ENCODE data around the gene DUS1L. TPM values are rescaled to one million over a fixed set of nuclear protein-coding genes. Genes with fewer than 3 reads are reported as not detected.
A peak's percentile ranks its signal among the peaks of the same experiment; 100 is the strongest.

The DUS1L gene
- polyA plus RNA-seq, 2 of the 4 experiments (the other 2 are of a cell fraction) = 48.1 to 83.6 TPM

GRCh38 chr17:82037092-82037888 lies 28.3 kb downstream of the DUS1L start, which contains the start of gene DCXR:
Gene DCXR, minus strand, starts transcription at chr17:82037697. Its CDS starts 15 bp downstream, at chr17:82037682.
- peaks cover 9% of the 10 kb centered on the region; the same call in 2 of the 3 replicates for H3K4me1 ChIP-seq
- DNase-seq (ENCODE audit: low read depth in 1 of 2, low spot score in 1 of 2) (peak; percentile 99), ATAC-seq (peak; percentile 89 to 96), FAIRE-seq (peak; percentile 80)
- ChIA-PET POLR2A (interaction anchor here (0.6 to 1.4 kb wide), 14 partner anchors 9 to 169 kb away, joined by 3 to 38 read pairs (median 4); partner anchors contain the start of genes CENPX, FASN, GPS1 and LRRC45), CTCF (interaction anchor here (0.6 to 4.4 kb wide), 39 partner anchors 9 to 199 kb away, joined by 3 to 59 read pairs (median 4); partner anchors contain the start of genes CENPX, DUS1L, GPS1 and LRRC45)
- no peaks in the 10 kb centered on the region for H3K9me3 ChIP-seq
- H3K27ac ChIP-seq = peak within 1 kb of the TSS; percentile 72 to 89
- H3K4me2 ChIP-seq = peak within 1 kb of the TSS; percentile 83
- TF ChIP-seq BCL3 (IDR thresholded peaks at IDR 0.05) (peak; percentile 84; the same call in 2 of the 3 replicates), RAD21 (conservative IDR thresholded peaks at IDR 0.05 in 1 of 2, IDR thresholded peaks at IDR 0.05 in 1 of 2) (peak in 1 of 2 experiments; percentile 47; a peak in 2 of 5 replicates), MAX (IDR thresholded peaks at IDR 0.05) (peak; percentile 89), EHMT2 (IDR thresholded peaks at IDR 0.05; ENCODE audit: low read depth) (no peak), BHLHE40 (IDR thresholded peaks at IDR 0.05; ENCODE audit: low read depth, low read length) (peak; percentile 52), PHF8 (IDR thresholded peaks at IDR 0.05; ENCODE audit: borderline replicate concordance, low read depth) (0 out of 2 replicates have a peak, but pooled peaks have one; percentile 38), RARB (CRISPR knock-in tag; IDR thresholded peaks at IDR 0.05) (no peak), RCOR1 (IDR thresholded peaks at IDR 0.05; ENCODE audit: low read depth, low read length) (no peak), PBX3 (IDR thresholded peaks at IDR 0.05) (0 out of 2 replicates have a peak, but pooled peaks have one; percentile 42), CTCF (IDR thresholded peaks at IDR 0.05) (peak; percentile 89), SMC3 (IDR thresholded peaks at IDR 0.05) (peak; percentile 72), MYC (IDR thresholded peaks at IDR 0.05; ENCODE audit: borderline replicate concordance, low read length) (peak; percentile 73; the same call in 1 of the 2 replicates), HOXB13 (CRISPR knock-in tag; IDR thresholded peaks at IDR 0.05; ENCODE audit: low read depth) (no peak), JUN (IDR thresholded peaks at IDR 0.05) (peak; percentile 56 to 89; a peak in 4 of 5 replicates), POLR2A (IDR thresholded peaks at IDR 0.05; ENCODE audit: low read length) (peak; percentile 84), CBX8 (IDR thresholded peaks at IDR 0.05) (no peak), E2F6 (IDR thresholded peaks at IDR 0.05; ENCODE audit: borderline replicate concordance, low read depth) (peak; percentile 66; the same call in 1 of the 2 replicates), GATA3 (IDR thresholded peaks at IDR 0.05; ENCODE audit: borderline replicate concordance) (peak; percentile 38; the same call in 1 of the 2 replicates), RFX5 (IDR thresholded peaks at IDR 0.05) (no peak), EP300 (IDR thresholded peaks at IDR 0.05) (peak in 1 of 2 experiments; percentile 18; a peak in 1 of 5 replicates), NPAS2 (CRISPR knock-in tag; IDR thresholded peaks at IDR 0.05; ENCODE audit: borderline replicate concordance) (no peak)
- peak within 1 kb of the TSS; percentile 52 for H3K4me3 ChIP-seq
- WGBS (ENCODE audit: missing lambda C conversion rate) = under 1% methylated on average over 23 of the region's 92 CpGs
